ENCODE results near the gene MAP3K21. TPM values are rescaled to one million over a fixed set of nuclear protein-coding genes. Genes with fewer than 3 reads are reported as not detected.

The MAP3K21 gene
- polyA plus RNA-seq, 3 donors, result 0.38 to 2.7 (median 0.59) TPM

DNA sequence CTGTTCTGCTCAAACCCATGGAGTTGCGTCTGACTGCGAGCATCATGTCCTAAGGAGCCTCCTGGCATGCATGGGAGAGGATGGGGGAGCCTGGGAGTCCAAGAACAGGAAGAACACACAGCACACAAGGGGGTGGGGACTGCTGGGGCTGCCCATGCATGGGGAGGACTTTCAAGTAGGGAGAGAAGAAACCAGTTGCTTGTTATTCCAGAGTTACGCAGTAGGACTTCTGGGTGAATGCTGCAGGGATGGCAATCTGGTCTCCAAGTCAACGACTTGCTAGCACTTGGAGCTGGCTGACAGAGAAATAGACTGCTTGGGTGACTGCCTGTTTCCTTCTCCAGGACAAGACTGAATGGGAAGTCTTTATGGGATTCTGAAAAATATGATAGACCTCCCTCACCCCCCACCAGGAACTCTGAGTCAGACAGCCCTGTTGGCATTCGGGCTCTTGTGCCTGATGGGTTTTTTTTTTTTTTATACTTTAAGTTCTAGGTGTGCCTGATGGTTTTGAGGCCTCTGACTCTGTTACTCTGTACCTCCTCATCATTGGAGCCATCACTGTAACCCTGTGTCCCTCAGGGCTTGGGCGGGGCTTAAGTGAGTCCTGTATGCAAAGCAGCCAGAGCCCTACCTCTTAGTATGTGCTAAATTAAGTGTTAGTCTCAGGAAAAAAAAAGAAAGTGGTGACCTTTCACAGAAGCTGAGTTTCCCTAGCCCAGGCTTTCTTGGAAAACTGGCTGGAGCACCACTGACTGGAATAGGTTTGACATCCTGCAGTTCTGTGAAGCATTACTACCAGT, 30.3 kb downstream of the MAP3K21 start:
- H3K27ac ChIP-seq (ENCODE audit: low read depth in 1 of 2, low read length in 2 of 2), result no peak overlapping the region
- peaks cover 8 to 12% of the 10 kb centered on the region in 2 donors for H3K4me1 ChIP-seq (ENCODE audit: control insufficient read depth in 1 of 2, insufficient read depth in 2 of 2, low read length in 2 of 2)
- no peaks in the 10 kb centered on the region for H3K27me3 ChIP-seq (ENCODE audit: control insufficient read depth in 2 of 2, insufficient read depth in 2 of 2, low read length in 2 of 2)
- no peak overlapping the region for H3K9ac ChIP-seq (ENCODE audit: insufficient read depth, low read length, poor library complexity, severe bottlenecking)
- Mint-ChIP-seq H3K4me3 (no peak overlapping the region), H3K27ac (no peak overlapping the region), H3K4me1 (peaks cover 18% of the 10 kb centered on the region), H3K27me3 (ENCODE audit: low read depth in 3 of 3) (peaks cover 0 to 3% (median 0%) of the 10 kb centered on the region in 3 donors), H3K9me3 (peaks cover 0 to 2% (median 0%) of the 10 kb centered on the region in 7 donors), H3K36me3 (peaks cover 16 to 30% of the 10 kb centered on the region in 2 donors)
- no peak overlapping the region for H3K4me2 ChIP-seq (replicated peaks; ENCODE audit: extremely low read depth, low read length, poor library complexity, severe bottlenecking)
- H3K36me3 ChIP-seq (replicated peaks in 1 of 2; ENCODE audit: control insufficient read depth in 1 of 2, insufficient read depth in 2 of 2, low read length in 2 of 2), result peaks cover 0 to 6% of the 10 kb centered on the region in 2 donors
- WGBS (ENCODE audit: insufficient coverage), result 94% methylated on average over 2 of the region's 6 CpGs
- H3K9me3 ChIP-seq (replicated peaks in 1 of 2; ENCODE audit: control insufficient read depth in 1 of 2, insufficient read depth in 1 of 2, low read length in 2 of 2), result no peaks in the 10 kb centered on the region
- intact Hi-C loops (cut with micrococcal nuclease), result no loop called here
- H2AFZ ChIP-seq (ENCODE audit: insufficient read depth, low read depth, low read length, poor library complexity, severe bottlenecking), result no peak overlapping the region
- H3K4me3 ChIP-seq (replicated peaks in 1 of 3; ENCODE audit: low read depth in 2 of 3, low read length in 3 of 3), result no peak overlapping the region
- no peaks in the 10 kb centered on the region for H4K20me1 ChIP-seq (ENCODE audit: insufficient read depth, low read length)
- DNase-seq, result no peak
- H3K79me2 ChIP-seq (ENCODE audit: insufficient read depth, low read length), result no peaks in the 10 kb centered on the region
- TF ChIP-seq, protein P1, sequence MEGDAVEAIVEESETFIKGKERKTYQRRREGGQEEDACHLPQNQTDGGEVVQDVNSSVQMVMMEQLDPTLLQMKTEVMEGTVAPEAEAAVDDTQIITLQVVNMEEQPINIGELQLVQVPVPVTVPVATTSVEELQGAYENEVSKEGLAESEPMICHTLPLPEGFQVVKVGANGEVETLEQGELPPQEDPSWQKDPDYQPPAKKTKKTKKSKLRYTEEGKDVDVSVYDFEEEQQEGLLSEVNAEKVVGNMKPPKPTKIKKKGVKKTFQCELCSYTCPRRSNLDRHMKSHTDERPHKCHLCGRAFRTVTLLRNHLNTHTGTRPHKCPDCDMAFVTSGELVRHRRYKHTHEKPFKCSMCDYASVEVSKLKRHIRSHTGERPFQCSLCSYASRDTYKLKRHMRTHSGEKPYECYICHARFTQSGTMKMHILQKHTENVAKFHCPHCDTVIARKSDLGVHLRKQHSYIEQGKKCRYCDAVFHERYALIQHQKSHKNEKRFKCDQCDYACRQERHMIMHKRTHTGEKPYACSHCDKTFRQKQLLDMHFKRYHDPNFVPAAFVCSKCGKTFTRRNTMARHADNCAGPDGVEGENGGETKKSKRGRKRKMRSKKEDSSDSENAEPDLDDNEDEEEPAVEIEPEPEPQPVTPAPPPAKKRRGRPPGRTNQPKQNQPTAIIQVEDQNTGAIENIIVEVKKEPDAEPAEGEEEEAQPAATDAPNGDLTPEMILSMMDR (IDR thresholded peaks at IDR 0.05), result no peak

DNA sequence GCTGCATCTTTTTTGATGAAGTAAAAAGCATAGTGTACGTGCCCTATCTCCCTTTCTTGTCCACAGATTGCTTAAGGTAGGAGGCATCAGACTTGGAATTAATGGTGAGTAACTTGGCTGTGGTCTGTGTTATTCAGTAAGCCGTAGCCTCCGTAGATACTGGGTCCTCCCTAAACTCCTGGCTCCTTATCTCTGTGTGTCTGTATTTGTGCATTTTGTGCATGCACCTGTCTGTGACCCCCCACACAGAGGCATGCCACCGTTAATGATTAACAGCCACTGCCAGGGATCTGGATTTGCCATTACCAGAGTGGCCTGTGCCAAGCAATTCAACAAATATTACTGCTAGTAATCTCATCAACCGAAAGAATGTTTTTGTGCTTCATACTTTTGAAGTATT, 31.9 kb downstream of the MAP3K21 start:
- H3K9me3 ChIP-seq (replicated peaks in 1 of 2; ENCODE audit: control insufficient read depth in 1 of 2, insufficient read depth in 1 of 2, low read length in 2 of 2), result no peaks in the 10 kb centered on the region
- no peak overlapping the region for H3K4me2 ChIP-seq (replicated peaks; ENCODE audit: extremely low read depth, low read length, poor library complexity, severe bottlenecking)
- H3K27ac ChIP-seq (ENCODE audit: low read depth in 1 of 2, low read length in 2 of 2), result no peak overlapping the region
- no peak for DNase-seq
- peaks cover 0 to 6% of the 10 kb centered on the region in 2 donors for H3K36me3 ChIP-seq (replicated peaks in 1 of 2; ENCODE audit: control insufficient read depth in 1 of 2, insufficient read depth in 2 of 2, low read length in 2 of 2)
- TF ChIP-seq, protein P1 (IDR thresholded peaks at IDR 0.05), result no peak
- H4K20me1 ChIP-seq (ENCODE audit: insufficient read depth, low read length), result no peaks in the 10 kb centered on the region
- peaks cover 0 to 3% (median 0%) of the 10 kb centered on the region in 3 donors for H3K27me3 Mint-ChIP-seq (ENCODE audit: low read depth in 3 of 3)
- no peaks in the 10 kb centered on the region for H3K27me3 ChIP-seq (ENCODE audit: control insufficient read depth in 2 of 2, insufficient read depth in 2 of 2, low read length in 2 of 2)
- peaks cover 0 to 2% (median 0%) of the 10 kb centered on the region in 7 donors for H3K9me3 Mint-ChIP-seq
- no peak overlapping the region for H3K4me3 Mint-ChIP-seq
- H3K36me3 Mint-ChIP-seq, result peaks cover 16 to 25% of the 10 kb centered on the region in 2 donors
- H3K4me3 ChIP-seq (replicated peaks in 1 of 3; ENCODE audit: low read depth in 2 of 3, low read length in 3 of 3), result no peak overlapping the region
- H3K27ac Mint-ChIP-seq, result no peak overlapping the region
- H3K9ac ChIP-seq (ENCODE audit: insufficient read depth, low read length, poor library complexity, severe bottlenecking), result no peak overlapping the region
- no peaks in the 10 kb centered on the region for H3K79me2 ChIP-seq (ENCODE audit: insufficient read depth, low read length)
- no peak overlapping the region for H2AFZ ChIP-seq (ENCODE audit: insufficient read depth, low read depth, low read length, poor library complexity, severe bottlenecking)
- H3K4me1 ChIP-seq (ENCODE audit: control insufficient read depth in 1 of 2, insufficient read depth in 2 of 2, low read length in 2 of 2), result peaks cover 8 to 12% of the 10 kb centered on the region in 2 donors
- intact Hi-C loops (cut with micrococcal nuclease), result no loop called here
- no CpG with 5 or more reads among the region's 5 CpGs for WGBS (ENCODE audit: insufficient coverage)
- H3K4me1 Mint-ChIP-seq, result peaks cover 18% of the 10 kb centered on the region

All from CD14-positive monocyte (primary cell).